Stimulated activated CD4-positive, alpha-beta T cell treated with anti-CD3 and anti-CD28 coated beads, TNF-alpha, amount 100 ng/mL, for 4 hours (primary cell): Measurements from ENCODE around the gene HAP1.
"Not testable (repeated sequence)": the region's sequence is repeated elsewhere in the genome, so short reads cannot be mapped to it uniquely, and the experiment has no call there.

Source experiments
- DNase-seq, 3 experiments: peaks; one replicate each; pipeline ENCODE4 v3.0.0-alpha.2; 2020; ENCODE audit warnings: low read depth in 3 of 3

HAP1 gene

GRCh38 chr17:41734139-41734948 is at the start of gene HAP1:
Gene HAP1, minus strand, starts transcription at chr17:41734643. Its CDS starts 9 bp downstream, at chr17:41734634.
- DNase-seq, result no peak

- no peak for DNase-seq
Observed at GRCh38 chr17:41782142-41782541, 47.7 kb upstream of the HAP1 start.

GRCh38 chr17:41781404-41782110 is 47.1 kb upstream of the HAP1 start:
- DNase-seq, result no peak

- no peak for DNase-seq
Observed at GRCh38 chr17:41779954-41780353, 45.5 kb upstream of the HAP1 start.

- no peak for DNase-seq
Observed at GRCh38 chr17:41777574-41778188, 43.2 kb upstream of the HAP1 start.

GRCh38 chr17:41777157-41777573 is 42.7 kb upstream of the HAP1 start:
- no peak for DNase-seq

- DNase-seq, result not testable (repeated sequence)
Observed at GRCh38 chr17:41776262-41776900, 41.9 kb upstream of the HAP1 start.

GRCh38 chr17:41775394-41776226 is 41.2 kb upstream of the HAP1 start:
- DNase-seq, result no peak

GRCh38 chr17:41773731-41774193 is 39.3 kb upstream of the HAP1 start:
- DNase-seq, result no peak

GRCh38 chr17:41773190-41773588 is 38.7 kb upstream of the HAP1 start:
- no peak for DNase-seq

GRCh38 chr17:41772586-41773189 is 38.2 kb upstream of the HAP1 start:
- no peak for DNase-seq

GRCh38 chr17:41772218-41772585 is 37.8 kb upstream of the HAP1 start:
- no peak for DNase-seq

GRCh38 chr17:41771389-41772206 is 37.2 kb upstream of the HAP1 start:
- no peak for DNase-seq

GRCh38 chr17:41769985-41770384 is 35.5 kb upstream of the HAP1 start:
- DNase-seq, result no peak

GRCh38 chr17:41769346-41769862 is 35.0 kb upstream of the HAP1 start:
- DNase-seq, result no peak

- DNase-seq, result no peak
Observed at GRCh38 chr17:41768682-41769288, 34.3 kb upstream of the HAP1 start.

- DNase-seq, result no peak
Observed at GRCh38 chr17:41767324-41768042, 33.0 kb upstream of the HAP1 start.

GRCh38 chr17:41766135-41766534 is 31.7 kb upstream of the HAP1 start:
- no peak for DNase-seq

GRCh38 chr17:41763327-41763726 is 28.9 kb upstream of the HAP1 start:
- DNase-seq, result no peak
